HEK293 (cell line): ENCODE results near the gene KIAA1328.

Experiments
- CTCF ChIA-PET: fragments of 350-600 bp; formaldehyde crosslinking; extraction: SDS; loops from one replicate; lab custom pipeline; 2021; ENCODE audit warnings: antibody characterized with exemption; lab: Yijun Ruan, JAX
- POLR2A ChIA-PET: fragments of 300-600 bp; formaldehyde crosslinking; extraction: SDS; loops from one replicate; lab custom pipeline; 2020; ENCODE audit warnings: antibody characterized with exemption, inconsistent platforms; lab: Yijun Ruan, JAX
- H3K27ac ChIP-seq: fragments of 200-500 bp; sonication (Bioruptor generic); 2 replicates; pipeline ENCODE4 v1.5.1; 2014; ENCODE audit warnings: low read depth, low read length, control low read depth, inconsistent platforms; ENCODE audit errors: extremely low read depth
- H3K36me3 ChIP-seq, 2 experiments: fragments of 200-500 bp in 1 of 2; sonication (Bioruptor generic) in 1 of 2; 1 replicate in 1 of 2; 2 replicates in 1 of 2; pipeline ENCODE4 v1.5.1; 2014 to 2017; ENCODE audit warnings: inconsistent platforms in 2 of 2, low read length in 2 of 2; ENCODE audit not compliant: control insufficient read depth in 2 of 2, insufficient read depth in 1 of 2
- H3K4me1 ChIP-seq: fragments of 200-500 bp; sonication (Bioruptor generic); 2 replicates; pipeline ENCODE4 v1.5.1; 2014; ENCODE audit warnings: mild to moderate bottlenecking, low read length, inconsistent platforms; ENCODE audit not compliant: control insufficient read depth, insufficient read depth
- H3K4me3 ChIP-seq: 2 replicates; pipeline ENCODE4 v1.5.1; 2011; ENCODE audit warnings: low read depth, mild to moderate bottlenecking, control low read depth, low read length, moderate library complexity
- H3K9me3 ChIP-seq: fragments of 200-500 bp; sonication (Bioruptor generic); 2 replicates; pipeline ENCODE4 v1.5.1; 2014; ENCODE audit warnings: low read depth, low read length, inconsistent platforms; ENCODE audit not compliant: control insufficient read depth, insufficient read depth
- BCL11B ChIP-seq: fragments of 450-650 bp; formaldehyde crosslinking; IDR thresholded peaks from 2 replicates; pipeline ENCODE4 v1.5.1; 2016; ENCODE audit warnings: low read depth, missing biosample characterization, missing genetic modification characterization
- FEZF1 ChIP-seq: fragments of 450-650 bp; formaldehyde crosslinking; IDR thresholded peaks from 2 replicates; pipeline ENCODE4 v1.5.1; 2016; ENCODE audit warnings: missing biosample characterization, missing genetic modification characterization
- HOXA7 ChIP-seq: sonication (generic); formaldehyde crosslinking; IDR thresholded peaks from 2 replicates; pipeline ENCODE4 v1.8.1; 2022; ENCODE audit warnings: missing genetic modification reagents, borderline replicate concordance
- HOXD13 ChIP-seq: sonication (generic); formaldehyde crosslinking; IDR thresholded peaks from 2 replicates; pipeline ENCODE4 v1.8.0; 2022; ENCODE audit warnings: missing genetic modification reagents, borderline replicate concordance
- OVOL3 ChIP-seq: fragments of 450-650 bp; formaldehyde crosslinking; IDR thresholded peaks from 2 replicates; pipeline ENCODE4 v1.5.1; 2016; ENCODE audit warnings: missing biosample characterization, missing genetic modification characterization
- RBAK ChIP-seq: fragments of 450-650 bp; formaldehyde crosslinking; IDR thresholded peaks from 2 replicates; pipeline ENCODE4 v1.5.1; 2016; ENCODE audit warnings: missing biosample characterization, missing genetic modification characterization
- SCRT2 ChIP-seq: fragments of 450-650 bp; formaldehyde crosslinking; IDR thresholded peaks from 2 replicates; pipeline ENCODE4 v1.5.1; 2016; ENCODE audit warnings: missing biosample characterization, missing genetic modification characterization
- TCF7L2 ChIP-seq: IDR thresholded peaks from 2 replicates; pipeline ENCODE4 v1.6.1; 2011; ENCODE audit warnings: low read depth, mild to moderate bottlenecking, inconsistent platforms, low read length, moderate library complexity, borderline replicate concordance
- ZBTB48 ChIP-seq: fragments of 450-650 bp; formaldehyde crosslinking; IDR thresholded peaks from 2 replicates; pipeline ENCODE4 v1.5.1; 2016; ENCODE audit warnings: missing biosample characterization, missing genetic modification characterization
- ZFP69B ChIP-seq: fragments of 450-650 bp; formaldehyde crosslinking; IDR thresholded peaks from 2 replicates; pipeline ENCODE4 v1.5.1; 2016; ENCODE audit warnings: missing biosample characterization, missing genetic modification characterization
- ZNF174 ChIP-seq: fragments of 450-650 bp; formaldehyde crosslinking; IDR thresholded peaks from 2 replicates; pipeline ENCODE4 v1.5.0; 2017; ENCODE audit warnings: missing biosample characterization, mild to moderate bottlenecking, missing genetic modification characterization
- ZNF184 ChIP-seq: fragments of 450-650 bp; IDR thresholded peaks from 2 replicates; pipeline ENCODE4 v1.5.1; 2018; ENCODE audit warnings: missing biosample characterization, mild to moderate bottlenecking, missing genetic modification characterization
- ZNF37A ChIP-seq: fragments of 450-650 bp; IDR thresholded peaks from 2 replicates; pipeline ENCODE4 v1.5.1; 2018; ENCODE audit warnings: missing biosample characterization, missing genetic modification characterization
- ZNF529 ChIP-seq: fragments of 450-650 bp; formaldehyde crosslinking; IDR thresholded peaks from 2 replicates; pipeline ENCODE4 v1.5.1; 2017; ENCODE audit warnings: missing genetic modification characterization, missing biosample characterization; ENCODE audit not compliant: insufficient replicate concordance
- ZNF585B ChIP-seq: fragments of 450-650 bp; formaldehyde crosslinking; IDR thresholded peaks from 2 replicates; pipeline ENCODE4 v1.5.1; 2016; ENCODE audit warnings: missing biosample characterization, missing genetic modification characterization
- ZNF629 ChIP-seq: fragments of 450-650 bp; formaldehyde crosslinking; IDR thresholded peaks from 2 replicates; pipeline ENCODE4 v1.5.1; 2017; ENCODE audit warnings: missing biosample characterization, missing genetic modification characterization
- ZNF658 ChIP-seq: fragments of 450-650 bp; formaldehyde crosslinking; IDR thresholded peaks from 2 replicates; pipeline ENCODE4; 2016; ENCODE audit warnings: missing biosample characterization, missing genetic modification characterization
- ZNF660 ChIP-seq: fragments of 450-650 bp; IDR thresholded peaks from 2 replicates; pipeline ENCODE4 v1.5.1; 2018; ENCODE audit warnings: missing biosample characterization, mild to moderate bottlenecking, missing genetic modification characterization
- ZNF701 ChIP-seq: fragments of 450-650 bp; formaldehyde crosslinking; IDR thresholded peaks from 2 replicates; pipeline ENCODE4 v1.5.1; 2016; ENCODE audit warnings: missing biosample characterization, missing genetic modification characterization
- ZNF843 ChIP-seq: fragments of 450-650 bp; formaldehyde crosslinking; IDR thresholded peaks from 2 replicates; pipeline ENCODE4 v1.5.1; 2016; ENCODE audit warnings: missing biosample characterization, missing genetic modification characterization
- ZSCAN30 ChIP-seq: fragments of 450-650 bp; IDR thresholded peaks from 2 replicates; pipeline ENCODE4 v1.5.1; 2018; ENCODE audit warnings: missing biosample characterization, mild to moderate bottlenecking, missing genetic modification characterization, moderate library complexity
- ZXDB ChIP-seq: fragments of 450-650 bp; formaldehyde crosslinking; IDR thresholded peaks from 2 replicates; pipeline ENCODE4 v1.5.1; 2016; ENCODE audit warnings: missing biosample characterization, missing genetic modification characterization
- TF ChIP-seq, protein P1 (sequence below): fragments of 450-650 bp; formaldehyde crosslinking; IDR thresholded peaks from 2 replicates; pipeline ENCODE4 v1.5.1; 2017; ENCODE audit warnings: missing biosample characterization, missing genetic modification characterization
- TF ChIP-seq, protein P2 (sequence below): sonication (generic); formaldehyde crosslinking; IDR thresholded peaks from 2 replicates; pipeline ENCODE4 v1.8.1; 2022; ENCODE audit warnings: mild to moderate bottlenecking, moderate library complexity, missing genetic modification reagents
- TF ChIP-seq, protein P3 (sequence below): IDR thresholded peaks from 2 replicates; pipeline ENCODE4 v1.6.1; 2011; ENCODE audit warnings: mild to moderate bottlenecking, low read depth, low read length, borderline replicate concordance
- TF ChIP-seq, protein P4 (sequence below): fragments of 450-650 bp; formaldehyde crosslinking; IDR thresholded peaks from 2 replicates; pipeline ENCODE4 v1.5.1; 2017; ENCODE audit warnings: missing biosample characterization, missing genetic modification characterization

The KIAA1328 gene

DNA sequence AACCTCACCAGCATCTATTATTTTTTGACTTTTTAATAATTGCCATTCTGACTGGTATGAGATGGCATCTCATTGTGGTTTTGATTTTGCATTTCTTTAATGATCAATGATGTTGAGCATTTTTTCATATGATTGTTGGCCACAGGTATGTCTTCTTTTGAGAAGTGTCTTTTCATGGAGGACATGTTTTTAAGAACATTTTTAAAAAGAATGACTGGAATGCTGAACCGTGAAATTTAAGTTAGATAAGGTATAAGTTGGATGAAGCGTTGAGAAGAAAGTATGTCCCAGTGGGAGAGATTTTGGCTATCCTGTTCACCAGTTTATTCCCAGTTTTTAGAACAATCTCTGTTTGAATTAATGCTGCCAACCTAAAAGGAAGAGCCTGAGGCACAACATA, 370.8 kb downstream of the KIAA1328 start (continued):
- TF ChIP-seq, protein P1, sequence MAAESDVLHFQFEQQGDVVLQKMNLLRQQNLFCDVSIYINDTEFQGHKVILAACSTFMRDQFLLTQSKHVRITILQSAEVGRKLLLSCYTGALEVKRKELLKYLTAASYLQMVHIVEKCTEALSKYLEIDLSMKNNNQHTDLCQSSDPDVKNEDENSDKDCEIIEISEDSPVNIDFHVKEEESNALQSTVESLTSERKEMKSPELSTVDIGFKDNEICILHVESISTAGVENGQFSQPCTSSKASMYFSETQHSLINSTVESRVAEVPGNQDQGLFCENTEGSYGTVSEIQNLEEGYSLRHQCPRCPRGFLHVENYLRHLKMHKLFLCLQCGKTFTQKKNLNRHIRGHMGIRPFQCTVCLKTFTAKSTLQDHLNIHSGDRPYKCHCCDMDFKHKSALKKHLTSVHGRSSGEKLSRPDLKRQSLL (tag by site-specific recombination): no peak
- TF ChIP-seq, protein P2, sequence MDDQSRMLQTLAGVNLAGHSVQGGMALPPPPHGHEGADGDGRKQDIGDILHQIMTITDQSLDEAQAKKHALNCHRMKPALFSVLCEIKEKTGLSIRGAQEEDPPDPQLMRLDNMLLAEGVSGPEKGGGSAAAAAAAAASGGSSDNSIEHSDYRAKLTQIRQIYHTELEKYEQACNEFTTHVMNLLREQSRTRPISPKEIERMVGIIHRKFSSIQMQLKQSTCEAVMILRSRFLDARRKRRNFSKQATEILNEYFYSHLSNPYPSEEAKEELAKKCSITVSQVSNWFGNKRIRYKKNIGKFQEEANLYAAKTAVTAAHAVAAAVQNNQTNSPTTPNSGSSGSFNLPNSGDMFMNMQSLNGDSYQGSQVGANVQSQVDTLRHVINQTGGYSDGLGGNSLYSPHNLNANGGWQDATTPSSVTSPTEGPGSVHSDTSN (CRISPR knock-in tag): no peak

DNA sequence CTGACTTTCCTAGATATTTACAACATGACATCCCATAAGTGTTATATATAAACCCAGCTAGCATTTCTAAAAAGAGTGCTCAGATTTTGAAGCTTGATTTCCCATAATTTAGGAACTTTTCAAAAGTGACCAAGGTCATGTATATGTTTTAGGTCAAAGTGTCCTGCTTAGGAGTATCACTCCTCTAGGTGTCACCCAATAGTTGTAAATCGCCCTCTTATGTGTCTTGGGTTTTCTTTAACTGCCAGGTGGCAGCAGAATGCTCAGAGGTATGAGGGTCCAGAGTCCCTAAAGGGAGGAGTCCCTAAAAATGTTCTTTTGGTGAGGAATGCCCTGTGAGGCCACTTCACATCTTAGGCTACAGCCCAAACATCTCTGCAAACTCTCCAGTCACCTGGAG, 378.4 kb downstream of the KIAA1328 start:
- H3K4me3 ChIP-seq: no peak overlapping the region
- no peak overlapping the region for H3K27ac ChIP-seq
- ChIA-PET CTCF (interaction anchor here (0.6 kb wide), 1 partner anchor 26 kb away, joined by 3 read pairs; no protein-coding TSS in a partner anchor), POLR2A (no interaction called here)
- H3K9me3 ChIP-seq: no peaks in the 10 kb centered on the region
- no peaks in the 10 kb centered on the region for H3K4me1 ChIP-seq
- no peak for TF ChIP-seq ZNF660
- no peak for TF ChIP-seq ZNF174 (tag by site-specific recombination)
- no peak for TF ChIP-seq ZBTB48
- TF ChIP-seq, protein P3, sequence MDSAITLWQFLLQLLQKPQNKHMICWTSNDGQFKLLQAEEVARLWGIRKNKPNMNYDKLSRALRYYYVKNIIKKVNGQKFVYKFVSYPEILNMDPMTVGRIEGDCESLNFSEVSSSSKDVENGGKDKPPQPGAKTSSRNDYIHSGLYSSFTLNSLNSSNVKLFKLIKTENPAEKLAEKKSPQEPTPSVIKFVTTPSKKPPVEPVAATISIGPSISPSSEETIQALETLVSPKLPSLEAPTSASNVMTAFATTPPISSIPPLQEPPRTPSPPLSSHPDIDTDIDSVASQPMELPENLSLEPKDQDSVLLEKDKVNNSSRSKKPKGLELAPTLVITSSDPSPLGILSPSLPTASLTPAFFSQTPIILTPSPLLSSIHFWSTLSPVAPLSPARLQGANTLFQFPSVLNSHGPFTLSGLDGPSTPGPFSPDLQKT: no peak
- no peak for TF ChIP-seq HOXD13 (CRISPR knock-in tag)
- no peak for TF ChIP-seq ZNF529 (tag by site-specific recombination)
- TF ChIP-seq, protein P4, sequence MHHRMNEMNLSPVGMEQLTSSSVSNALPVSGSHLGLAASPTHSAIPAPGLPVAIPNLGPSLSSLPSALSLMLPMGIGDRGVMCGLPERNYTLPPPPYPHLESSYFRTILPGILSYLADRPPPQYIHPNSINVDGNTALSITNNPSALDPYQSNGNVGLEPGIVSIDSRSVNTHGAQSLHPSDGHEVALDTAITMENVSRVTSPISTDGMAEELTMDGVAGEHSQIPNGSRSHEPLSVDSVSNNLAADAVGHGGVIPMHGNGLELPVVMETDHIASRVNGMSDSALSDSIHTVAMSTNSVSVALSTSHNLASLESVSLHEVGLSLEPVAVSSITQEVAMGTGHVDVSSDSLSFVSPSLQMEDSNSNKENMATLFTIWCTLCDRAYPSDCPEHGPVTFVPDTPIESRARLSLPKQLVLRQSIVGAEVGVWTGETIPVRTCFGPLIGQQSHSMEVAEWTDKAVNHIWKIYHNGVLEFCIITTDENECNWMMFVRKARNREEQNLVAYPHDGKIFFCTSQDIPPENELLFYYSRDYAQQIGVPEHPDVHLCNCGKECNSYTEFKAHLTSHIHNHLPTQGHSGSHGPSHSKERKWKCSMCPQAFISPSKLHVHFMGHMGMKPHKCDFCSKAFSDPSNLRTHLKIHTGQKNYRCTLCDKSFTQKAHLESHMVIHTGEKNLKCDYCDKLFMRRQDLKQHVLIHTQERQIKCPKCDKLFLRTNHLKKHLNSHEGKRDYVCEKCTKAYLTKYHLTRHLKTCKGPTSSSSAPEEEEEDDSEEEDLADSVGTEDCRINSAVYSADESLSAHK (tag by site-specific recombination): no peak
- no peak for TF ChIP-seq ZSCAN30
- TF ChIP-seq RBAK: no peak
- TF ChIP-seq ZNF701: no peak
- no peak for TF ChIP-seq SCRT2 (tag by site-specific recombination)
- no peak for TF ChIP-seq ZNF184 (tag by site-specific recombination)
- TF ChIP-seq ZNF585B (tag by site-specific recombination): no peak
- TF ChIP-seq HOXA7 (CRISPR knock-in tag): no peak
- no peak for TF ChIP-seq ZNF629
- no peak for TF ChIP-seq ZNF658 (tag by site-specific recombination)
- TF ChIP-seq ZFP69B (tag by site-specific recombination): no peak
- no peak for TF ChIP-seq ZNF37A
- no peaks in the 10 kb centered on the region for H3K36me3 ChIP-seq

DNA sequence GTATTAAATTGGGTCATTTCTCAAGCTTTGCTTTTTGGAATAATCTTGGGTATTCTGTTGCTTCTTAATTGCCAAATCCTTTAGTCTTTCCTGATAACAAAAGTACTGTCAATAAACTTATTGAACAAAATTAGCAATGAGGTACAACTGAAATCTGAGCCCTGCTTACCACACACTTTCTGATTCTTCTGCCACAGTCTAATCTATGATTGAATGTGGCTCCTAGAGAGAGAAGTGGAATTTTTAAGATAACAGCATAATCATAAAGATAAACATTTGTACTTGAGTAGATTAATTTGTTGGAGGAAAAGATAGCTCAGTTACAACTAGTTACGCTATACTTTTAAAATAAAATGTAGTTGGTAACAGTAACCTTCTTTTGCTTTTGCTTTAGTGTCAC, 381.9 kb downstream of the KIAA1328 start:
- Histone ChIP-seq H3K4me3 (no peak overlapping the region), H3K36me3 (no peaks in the 10 kb centered on the region), H3K9me3 (no peaks in the 10 kb centered on the region), H3K4me1 (no peaks in the 10 kb centered on the region), H3K27ac (no peak overlapping the region)
- ChIA-PET POLR2A (no interaction called here), CTCF (interaction anchor here (1.0 kb wide), 1 partner anchor 29 kb away, joined by 3 read pairs; no protein-coding TSS in a partner anchor)
- TF ChIP-seq ZXDB (tag by site-specific recombination): 0 out of 2 replicates have a peak, but pooled peaks have one; percentile 16
- TF ChIP-seq ZNF843: peak; percentile 76
- no peak for TF ChIP-seq OVOL3
- peak; percentile 54; the same call in 1 of the 2 replicates for TF ChIP-seq FEZF1
- TF ChIP-seq TCF7L2: peak; percentile 89
- TF ChIP-seq BCL11B (tag by site-specific recombination): peak; percentile 63; the same call in 1 of the 2 replicates
- TF ChIP-seq, all 188 proteins: peak for 5
